ENCODE results near the gene CPE.
"Not testable (repeated sequence)": the region's sequence is repeated elsewhere in the genome, so short reads cannot be mapped to it uniquely, and the experiment has no call there.

The CPE gene

GRCh38 chr4:165481053-165481835 lies 102.4 kb downstream of the CPE start:
- DNase-seq (ENCODE audit: low read depth in 1 of 2, low spot score in 1 of 2) = no peak
- no peak for TF ChIP-seq JUND (IDR thresholded peaks at IDR 0.05; ENCODE audit: low read depth)
- in situ Hi-C loops (cut with HindIII; ENCODE audit: low pct_unique_long_range_greater_than_20kb, low sequenced_read_pairs) = no loop called here

- in situ Hi-C loops (cut with HindIII; ENCODE audit: low pct_unique_long_range_greater_than_20kb, low sequenced_read_pairs) = no loop called here
- no peak for TF ChIP-seq JUND (IDR thresholded peaks at IDR 0.05; ENCODE audit: low read depth)
- DNase-seq (ENCODE audit: low read depth in 1 of 2, low spot score in 1 of 2) = no peak
Measured at GRCh38 chr4:165489786-165490185, 111.0 kb downstream of the CPE start.

- in situ Hi-C loops (cut with HindIII; ENCODE audit: low pct_unique_long_range_greater_than_20kb, low sequenced_read_pairs); DNase-seq (ENCODE audit: low read depth in 1 of 2, low spot score in 1 of 2): not testable (repeated sequence)
Measured at GRCh38 chr4:165492583-165492982, 113.8 kb downstream of the CPE start.

- DNase-seq (ENCODE audit: low read depth in 1 of 2, low spot score in 1 of 2) = peak; percentile 4 to 53
- TF ChIP-seq JUND (IDR thresholded peaks at IDR 0.05; ENCODE audit: low read depth) = no peak
- in situ Hi-C loops (cut with HindIII; ENCODE audit: low pct_unique_long_range_greater_than_20kb, low sequenced_read_pairs) = no loop called here
Measured at GRCh38 chr4:165493359-165493758, 114.6 kb downstream of the CPE start.

- peak in 1 of 2 experiments; percentile 2 for DNase-seq (ENCODE audit: low read depth in 1 of 2, low spot score in 1 of 2)
- TF ChIP-seq JUND (IDR thresholded peaks at IDR 0.05; ENCODE audit: low read depth) = no peak
- in situ Hi-C loops (cut with HindIII; ENCODE audit: low pct_unique_long_range_greater_than_20kb, low sequenced_read_pairs) = no loop called here
Measured at GRCh38 chr4:165502916-165503907, 124.4 kb downstream of the CPE start.

GRCh38 chr4:165504184-165504583 lies 125.4 kb downstream of the CPE start:
- no peak for DNase-seq (ENCODE audit: low read depth in 1 of 2, low spot score in 1 of 2)
- TF ChIP-seq JUND (IDR thresholded peaks at IDR 0.05; ENCODE audit: low read depth) = no peak
- in situ Hi-C loops (cut with HindIII; ENCODE audit: low pct_unique_long_range_greater_than_20kb, low sequenced_read_pairs) = no loop called here

- no peak for DNase-seq (ENCODE audit: low read depth in 1 of 2, low spot score in 1 of 2)
- in situ Hi-C loops (cut with HindIII; ENCODE audit: low pct_unique_long_range_greater_than_20kb, low sequenced_read_pairs) = no loop called here
- TF ChIP-seq JUND (IDR thresholded peaks at IDR 0.05; ENCODE audit: low read depth) = no peak
Measured at GRCh38 chr4:165505958-165506837, 127.4 kb downstream of the CPE start.

GRCh38 chr4:165506849-165507248 lies 128.0 kb downstream of the CPE start:
- in situ Hi-C loops (cut with HindIII; ENCODE audit: low pct_unique_long_range_greater_than_20kb, low sequenced_read_pairs) = no loop called here
- no peak for DNase-seq (ENCODE audit: low read depth in 1 of 2, low spot score in 1 of 2)
- no peak for TF ChIP-seq JUND (IDR thresholded peaks at IDR 0.05; ENCODE audit: low read depth)

- in situ Hi-C loops (cut with HindIII; ENCODE audit: low pct_unique_long_range_greater_than_20kb, low sequenced_read_pairs) = no loop called here
- no peak for DNase-seq (ENCODE audit: low read depth in 1 of 2, low spot score in 1 of 2)
- TF ChIP-seq JUND (IDR thresholded peaks at IDR 0.05; ENCODE audit: low read depth) = no peak
Measured at GRCh38 chr4:165507381-165507780, 128.6 kb downstream of the CPE start.

- in situ Hi-C loops (cut with HindIII; ENCODE audit: low pct_unique_long_range_greater_than_20kb, low sequenced_read_pairs) = no loop called here
- DNase-seq (ENCODE audit: low read depth in 1 of 2, low spot score in 1 of 2) = no peak
Measured at GRCh38 chr4:165508372-165509120, 129.7 kb downstream of the CPE start.

GRCh38 chr4:165512424-165512823 lies 133.6 kb downstream of the CPE start:
- in situ Hi-C loops (cut with HindIII; ENCODE audit: low pct_unique_long_range_greater_than_20kb, low sequenced_read_pairs) = no loop called here
- no peak for DNase-seq (ENCODE audit: low read depth in 1 of 2, low spot score in 1 of 2)
- TF ChIP-seq JUND (IDR thresholded peaks at IDR 0.05; ENCODE audit: low read depth) = no peak

More at GRCh38 chr4:165508372-165509120, 129.7 kb downstream of the CPE start:
- TF ChIP-seq JUND (IDR thresholded peaks at IDR 0.05; ENCODE audit: low read depth) = no peak
